AG10803 (cell line): ENCODE results near the gene TNFRSF19.
A peak's percentile ranks its signal among the peaks of the same experiment; 100 is the strongest.

Experiments
- DNase-seq: peaks from one replicate; pipeline ENCODE4 v3.0.0; 2010; ENCODE audit warnings: low read depth
- H3K4me3 ChIP-seq: 2 replicates; pipeline ENCODE4 v1.5.1; 2011; ENCODE audit warnings: mild to moderate bottlenecking, low read length, control low read depth
- CTCF ChIP-seq: conservative IDR thresholded peaks from 2 replicates; pipeline ENCODE4 v1.5.1; 2011; ENCODE audit warnings: mild to moderate bottlenecking, low read length, control low read depth, inconsistent platforms

The TNFRSF19 gene

GRCh38 chr13:23620211-23620610 is 50.0 kb downstream of the TNFRSF19 start:
- no peak for TF ChIP-seq CTCF
- no peak for DNase-seq
- no peak overlapping the region for H3K4me3 ChIP-seq

GRCh38 chr13:23620613-23621315 is 50.6 kb downstream of the TNFRSF19 start:
- no peak for TF ChIP-seq CTCF
- DNase-seq: no peak
- no peak overlapping the region for H3K4me3 ChIP-seq

- H3K4me3 ChIP-seq: no peak overlapping the region
- peak; percentile 80 for DNase-seq
- TF ChIP-seq CTCF: no peak
These were observed 51.1 kb downstream of the TNFRSF19 start for GRCh38 chr13:23621316-23621645.

DNA sequence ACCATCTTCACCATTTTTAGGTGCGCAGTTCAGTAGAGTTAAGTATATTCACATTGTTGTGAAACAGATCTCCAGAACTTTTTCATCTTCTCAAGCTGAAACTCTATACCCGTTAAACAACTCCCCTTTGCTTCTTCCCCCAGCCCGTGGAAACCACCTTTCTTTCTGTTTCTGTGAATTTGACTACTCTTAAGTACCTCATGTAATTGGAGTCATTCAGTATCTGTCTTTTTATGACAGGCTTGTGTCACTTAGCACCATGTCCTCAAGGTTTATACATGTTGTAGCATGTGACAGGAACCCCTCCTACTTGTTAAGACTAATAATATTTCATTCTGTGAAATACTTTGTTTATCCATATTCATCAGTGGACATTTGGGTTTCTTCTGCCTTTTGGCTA is 52.8 kb downstream of the TNFRSF19 start:
- no peak overlapping the region for H3K4me3 ChIP-seq
- DNase-seq: no peak
- no peak for TF ChIP-seq CTCF

- H3K4me3 ChIP-seq: no peak overlapping the region
- no peak for TF ChIP-seq CTCF
- no peak for DNase-seq
These were observed 53.2 kb downstream of the TNFRSF19 start for GRCh38 chr13:23623394-23623793.

DNA sequence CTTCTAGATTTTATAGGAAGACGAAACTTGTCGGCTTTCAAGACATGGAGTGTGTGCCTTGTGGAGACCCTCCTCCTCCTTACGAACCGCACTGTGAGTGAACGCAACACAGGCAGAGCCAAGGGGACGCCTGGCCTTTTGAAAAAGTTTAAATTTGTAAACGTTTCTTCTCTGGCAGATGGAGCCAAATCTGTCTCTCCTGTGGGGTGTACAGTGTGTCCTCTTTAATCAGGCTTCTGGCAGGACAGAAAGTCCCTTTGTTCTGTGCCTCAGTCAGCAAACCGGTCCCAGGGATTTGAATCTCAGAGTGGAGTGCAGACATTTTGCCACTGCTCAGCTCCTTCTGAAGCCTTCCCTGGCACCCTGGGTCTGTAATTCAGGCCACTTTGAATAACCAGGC is 56.5 kb downstream of the TNFRSF19 start:
- no peak overlapping the region for H3K4me3 ChIP-seq
- no peak for DNase-seq
- no peak for TF ChIP-seq CTCF

- H3K4me3 ChIP-seq: no peak overlapping the region
- TF ChIP-seq CTCF: no peak
- DNase-seq: no peak
These were observed 57.2 kb downstream of the TNFRSF19 start for GRCh38 chr13:23627410-23627809.
